Cardiac muscle cell (in vitro differentiated cells and primary cell): ENCODE data around the gene SLF2. TPM values are rescaled to one million over a fixed set of nuclear protein-coding genes. Genes with fewer than 3 reads are reported as not detected.

Source experiments
- DNase-seq, 2 donors: peaks; one replicate each; pipeline versions ENCODE4 v3.0.0 to v3.0.0-alpha.2; 2010 to 2017; ENCODE audit warnings: low read depth in 1 of 2, low spot score in 1 of 2
- H3K27ac ChIP-seq: fragments of 200-600 bp; sonication (generic); 2 replicates; pipeline ENCODE4 v1.5.1; 2016
- H3K27me3 ChIP-seq: fragments of 200-600 bp; sonication (generic); 2 replicates; pipeline ENCODE4 v1.6.0; 2016; ENCODE audit warnings: control low read depth
- H3K36me3 ChIP-seq: fragments of 200-600 bp; sonication (generic); 2 replicates; pipeline ENCODE4 v1.5.1; 2016; ENCODE audit warnings: control low read depth
- H3K4me1 ChIP-seq: fragments of 200-600 bp; sonication (generic); 2 replicates; pipeline ENCODE4 v1.8.1; 2017; ENCODE audit warnings: low read depth, mild to moderate bottlenecking, mixed run types
- H3K4me3 ChIP-seq: fragments of 200-600 bp; sonication (generic); 2 replicates; pipeline ENCODE4 v1.5.1; 2016; ENCODE audit warnings: mild to moderate bottlenecking
- H3K9me3 ChIP-seq: fragments of 200-600 bp; sonication (generic); 2 replicates; pipeline ENCODE4 v1.5.1; 2017; ENCODE audit warnings: low read depth, mild to moderate bottlenecking, control low read depth
- polyA plus RNA-seq: library from polyadenylated mRNA; unstranded; fragments of >200 nt; fragmentation: Nextera tagmentation; extraction: Ambion mirVana; gene quantifications from 2 replicates; pipeline ENCODE4 v1.2.1, GENCODE V29; 2016
- total RNA-seq: library from RNA; depleted of rRNA; stranded (reverse); fragments of >200 nt; gene quantifications from 2 replicates; pipeline ENCODE4 v1.2.3, GENCODE V29; 2016
- TF ChIP-seq, protein P1 (sequence below): IDR thresholded peaks from 2 replicates; pipeline ENCODE4 v1.5.1; 2012; ENCODE audit warnings: low read depth, mild to moderate bottlenecking, low read length

SLF2 gene
- total and polyA plus RNA-seq, 2 experiments from 2014 or later: 33.7 to 37.8 TPM

DNA sequence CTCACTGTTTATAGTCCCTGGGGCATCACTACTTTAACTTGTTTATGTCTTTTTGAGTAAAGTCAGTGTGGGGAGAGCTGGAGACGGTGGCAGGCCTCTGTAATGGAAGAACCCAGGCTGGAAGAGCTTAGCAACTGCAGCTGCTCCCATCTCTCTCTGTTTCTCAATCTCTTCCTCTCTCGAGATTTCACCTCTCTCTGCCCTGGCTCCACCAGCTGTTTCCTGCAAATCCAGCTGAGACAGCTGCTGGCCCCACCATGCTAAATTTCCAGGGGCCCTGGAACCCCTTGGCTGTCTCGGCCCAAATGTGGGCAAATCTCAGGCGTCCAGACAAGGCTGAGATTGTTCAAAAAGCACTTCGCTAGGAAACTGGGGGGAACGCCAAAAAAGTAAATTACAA, 25.8 kb upstream of the SLF2 start:
- H3K4me3 ChIP-seq: no peak overlapping the region
- peak in 1 of 2 donors; percentile 77 for DNase-seq

DNA sequence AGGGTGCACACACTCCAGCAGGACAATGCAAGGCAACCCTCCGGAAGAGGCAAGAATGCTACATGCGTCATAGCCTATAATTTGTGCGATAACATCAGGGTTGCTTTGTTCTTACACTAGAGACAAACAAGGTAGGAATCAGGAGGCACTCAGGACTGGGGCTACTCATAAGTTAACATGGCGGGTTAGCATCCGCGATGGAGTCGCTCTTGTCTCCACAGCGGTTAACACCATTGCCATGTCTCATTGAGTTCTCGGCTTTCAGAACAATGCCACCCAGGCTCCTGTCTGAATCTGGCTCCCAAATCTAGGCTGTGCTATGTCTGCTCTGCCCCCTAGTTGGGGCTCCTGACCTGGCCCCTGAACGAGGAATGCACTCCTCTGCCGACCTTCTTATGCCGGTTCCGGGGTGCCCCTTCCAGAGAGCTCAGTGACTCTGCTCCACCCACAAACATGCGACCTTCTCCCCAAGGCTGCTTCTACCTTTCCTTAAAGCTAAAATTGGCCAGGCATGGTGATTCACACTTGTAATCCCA, 24.9 kb upstream of the SLF2 start:
- H3K27ac ChIP-seq: no peak overlapping the region

More for the DNA sequence above, 25.8 kb upstream of the SLF2 start:
- Histone ChIP-seq H3K27me3 (no peaks in the 10 kb centered on the region), H3K27ac (no peak overlapping the region), H3K4me1 (peaks cover 17% of the 10 kb centered on the region), H3K36me3 (no peaks in the 10 kb centered on the region), H3K9me3 (no peaks in the 10 kb centered on the region)
- TF ChIP-seq, protein P1, sequence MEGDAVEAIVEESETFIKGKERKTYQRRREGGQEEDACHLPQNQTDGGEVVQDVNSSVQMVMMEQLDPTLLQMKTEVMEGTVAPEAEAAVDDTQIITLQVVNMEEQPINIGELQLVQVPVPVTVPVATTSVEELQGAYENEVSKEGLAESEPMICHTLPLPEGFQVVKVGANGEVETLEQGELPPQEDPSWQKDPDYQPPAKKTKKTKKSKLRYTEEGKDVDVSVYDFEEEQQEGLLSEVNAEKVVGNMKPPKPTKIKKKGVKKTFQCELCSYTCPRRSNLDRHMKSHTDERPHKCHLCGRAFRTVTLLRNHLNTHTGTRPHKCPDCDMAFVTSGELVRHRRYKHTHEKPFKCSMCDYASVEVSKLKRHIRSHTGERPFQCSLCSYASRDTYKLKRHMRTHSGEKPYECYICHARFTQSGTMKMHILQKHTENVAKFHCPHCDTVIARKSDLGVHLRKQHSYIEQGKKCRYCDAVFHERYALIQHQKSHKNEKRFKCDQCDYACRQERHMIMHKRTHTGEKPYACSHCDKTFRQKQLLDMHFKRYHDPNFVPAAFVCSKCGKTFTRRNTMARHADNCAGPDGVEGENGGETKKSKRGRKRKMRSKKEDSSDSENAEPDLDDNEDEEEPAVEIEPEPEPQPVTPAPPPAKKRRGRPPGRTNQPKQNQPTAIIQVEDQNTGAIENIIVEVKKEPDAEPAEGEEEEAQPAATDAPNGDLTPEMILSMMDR: no peak

DNA sequence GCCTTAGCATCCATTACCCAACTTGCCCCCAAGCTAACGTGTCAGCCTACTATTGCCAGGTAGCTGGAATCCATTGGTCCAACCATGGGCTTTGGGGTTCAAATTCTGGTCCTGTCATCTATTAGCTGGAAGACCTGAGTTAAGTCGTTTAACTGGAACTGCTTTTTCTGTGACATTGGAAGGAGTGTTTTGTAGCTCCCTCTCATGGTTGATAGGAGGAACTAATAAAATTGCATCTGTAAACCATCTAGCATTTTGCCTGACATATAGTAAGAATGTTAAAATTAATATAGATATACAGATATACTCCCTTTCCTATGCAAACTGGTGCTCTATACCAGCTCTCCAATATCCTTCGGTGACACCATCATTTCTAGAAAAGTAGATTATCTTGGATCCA, 23.8 kb upstream of the SLF2 start:
- H3K9me3 ChIP-seq: no peaks in the 10 kb centered on the region
- peaks cover under 1% of the 10 kb centered on the region for H3K4me1 ChIP-seq
- TF ChIP-seq, protein P1: peak; percentile 24
- H3K36me3 ChIP-seq: no peaks in the 10 kb centered on the region
- DNase-seq: no peak
- no peak overlapping the region for H3K27ac ChIP-seq
- no peak overlapping the region for H3K4me3 ChIP-seq
- H3K27me3 ChIP-seq: no peaks in the 10 kb centered on the region

More for the DNA sequence above, 24.9 kb upstream of the SLF2 start:
- Histone ChIP-seq H3K4me1 (peaks cover 10% of the 10 kb centered on the region), H3K36me3 (no peaks in the 10 kb centered on the region), H3K27me3 (no peaks in the 10 kb centered on the region), H3K4me3 (no peak overlapping the region), H3K9me3 (no peaks in the 10 kb centered on the region)
- no peak for DNase-seq
- TF ChIP-seq, protein P1: no peak

DNA sequence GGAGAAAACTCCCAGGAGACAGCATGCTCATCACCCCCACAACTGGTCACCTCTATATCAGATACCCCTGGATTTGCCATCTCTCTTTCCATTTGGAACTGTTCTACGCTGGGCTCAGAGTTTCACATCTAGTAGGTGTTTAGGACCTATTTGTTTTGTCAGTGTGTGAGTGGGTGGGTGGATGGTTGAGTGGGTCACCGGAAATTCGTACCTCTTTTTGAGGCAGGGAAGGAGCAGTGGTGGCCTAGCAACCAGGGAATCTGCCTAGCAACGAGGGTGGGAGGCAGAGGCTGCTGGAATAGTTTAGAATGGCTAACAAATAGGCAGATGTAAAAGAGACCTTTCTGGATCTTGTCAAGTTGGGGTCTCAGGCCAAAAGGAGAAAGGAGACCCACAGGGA, 23.2 kb upstream of the SLF2 start:
- Histone ChIP-seq H3K4me3 (no peak overlapping the region), H3K27me3 (no peaks in the 10 kb centered on the region), H3K9me3 (no peaks in the 10 kb centered on the region), H3K27ac (no peak overlapping the region), H3K36me3 (no peaks in the 10 kb centered on the region), H3K4me1 (no peaks in the 10 kb centered on the region)
- TF ChIP-seq, protein P1: no peak
- DNase-seq: no peak

DNA sequence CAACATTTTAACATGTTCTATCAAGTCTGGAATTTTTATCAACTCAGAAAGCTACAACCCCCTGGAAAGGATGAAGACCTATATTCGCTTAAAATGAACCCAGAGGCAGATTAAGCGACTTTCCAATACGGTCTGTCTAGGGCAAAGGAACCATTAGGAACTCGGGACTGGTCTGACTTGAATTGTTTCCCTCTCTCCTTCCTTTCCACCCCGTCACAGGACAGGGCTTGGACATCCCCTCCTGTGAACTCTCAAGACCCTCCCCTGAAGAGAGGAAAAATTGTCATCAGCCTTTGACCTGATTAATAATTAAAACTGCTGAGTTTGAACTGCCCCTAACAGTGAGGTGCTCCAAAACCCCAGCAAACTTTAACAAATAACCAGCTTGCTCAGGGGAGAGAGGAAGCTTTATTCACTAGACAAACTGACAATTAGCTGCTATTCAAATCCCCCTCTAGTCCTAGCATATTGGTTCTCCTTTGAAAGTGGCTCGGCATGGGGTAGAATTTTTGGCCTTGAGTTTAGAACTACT, 22.6 kb upstream of the SLF2 start:
- no peaks in the 10 kb centered on the region for H3K9me3 ChIP-seq
- TF ChIP-seq, protein P1: no peak
- no peak overlapping the region for H3K27ac ChIP-seq
- no peak overlapping the region for H3K4me3 ChIP-seq
- DNase-seq: no peak
- no peaks in the 10 kb centered on the region for H3K4me1 ChIP-seq
- H3K27me3 ChIP-seq: peaks cover under 1% of the 10 kb centered on the region
- H3K36me3 ChIP-seq: no peaks in the 10 kb centered on the region
